BE2C (cell line): ENCODE measurements around the gene GPA33.

Source experiments
- DNase-seq: peaks from one replicate; pipeline ENCODE4 v3.0.0-alpha.2; 2020
- H3K27me3 ChIP-seq: fragments of 250-450 bp; sonication (Bioruptor Pico); 2 replicates; pipeline ENCODE4 v1.5.1; 2020; ENCODE audit warnings: mild to moderate bottlenecking
- H3K36me3 ChIP-seq: fragments of 250-450 bp; sonication (Bioruptor Pico); 2 replicates; pipeline ENCODE4 v1.5.1; 2020; ENCODE audit warnings: mild to moderate bottlenecking
- H3K4me1 ChIP-seq: fragments of 250-450 bp; sonication (Bioruptor Pico); 2 replicates; pipeline ENCODE4 v1.5.1; 2020
- H3K4me3 ChIP-seq: 2 replicates; pipeline ENCODE4 v1.5.1; 2011; ENCODE audit warnings: low read depth, low read length
- H3K9me3 ChIP-seq: fragments of 250-450 bp; sonication (Bioruptor Pico); 2 replicates; pipeline ENCODE4 v1.5.1; 2020
- CTCF ChIP-seq: IDR thresholded peaks from 2 replicates; pipeline ENCODE4 v1.5.1; 2012; ENCODE audit warnings: mild to moderate bottlenecking, low read depth, low read length

Gene GPA33

GRCh38 chr1:167114725-167115124 is 24.5 kb upstream of the GPA33 start:
- Histone ChIP-seq H3K27me3 (no peaks in the 10 kb centered on the region; the same call in none of the 2 replicates), H3K4me1 (no peaks in the 10 kb centered on the region), H3K9me3 (no peaks in the 10 kb centered on the region), H3K36me3 (no peaks in the 10 kb centered on the region), H3K4me3 (no peak overlapping the region)
- TF ChIP-seq CTCF = no peak
- DNase-seq = no peak

GRCh38 chr1:167111868-167112709 is 21.9 kb upstream of the GPA33 start:
- TF ChIP-seq CTCF = no peak
- H3K9me3 ChIP-seq = no peaks in the 10 kb centered on the region

GRCh38 chr1:167110586-167110985 is 20.4 kb upstream of the GPA33 start:
- H3K36me3 ChIP-seq = no peaks in the 10 kb centered on the region
- no peaks in the 10 kb centered on the region for H3K4me1 ChIP-seq
- no peak for DNase-seq
- H3K27me3 ChIP-seq = no peaks in the 10 kb centered on the region; the same call in none of the 2 replicates
- no peaks in the 10 kb centered on the region for H3K9me3 ChIP-seq
- TF ChIP-seq CTCF = no peak
- no peak overlapping the region for H3K4me3 ChIP-seq

More at GRCh38 chr1:167111868-167112709, 21.9 kb upstream of the GPA33 start:
- H3K36me3 ChIP-seq = no peaks in the 10 kb centered on the region
- no peak for DNase-seq
- no peaks in the 10 kb centered on the region for H3K4me1 ChIP-seq
- H3K4me3 ChIP-seq = no peak overlapping the region
- no peaks in the 10 kb centered on the region; the same call in none of the 2 replicates for H3K27me3 ChIP-seq

- peaks cover 6% of the 10 kb centered on the region for H3K27me3 ChIP-seq
- DNase-seq = no peak
- no peaks in the 10 kb centered on the region for H3K4me1 ChIP-seq
- no peak overlapping the region for H3K4me3 ChIP-seq
- no peaks in the 10 kb centered on the region for H3K36me3 ChIP-seq
- TF ChIP-seq CTCF = no peak
- H3K9me3 ChIP-seq = no peaks in the 10 kb centered on the region
Observed at GRCh38 chr1:167109125-167109524, 18.9 kb upstream of the GPA33 start.

- Histone ChIP-seq H3K36me3 (no peaks in the 10 kb centered on the region), H3K4me3 (no peak overlapping the region), H3K9me3 (no peaks in the 10 kb centered on the region), H3K27me3 (peaks cover 7% of the 10 kb centered on the region; the same call in 1 of the 2 replicates), H3K4me1 (no peaks in the 10 kb centered on the region)
- no peak for TF ChIP-seq CTCF
- DNase-seq = no peak
Observed at GRCh38 chr1:167107456-167107855, 17.3 kb upstream of the GPA33 start.

GRCh38 chr1:167106119-167106461 is 15.9 kb upstream of the GPA33 start:
- no peaks in the 10 kb centered on the region for H3K36me3 ChIP-seq
- H3K4me3 ChIP-seq = no peak overlapping the region
- H3K9me3 ChIP-seq = no peaks in the 10 kb centered on the region
- H3K4me1 ChIP-seq = no peaks in the 10 kb centered on the region
- DNase-seq = no peak
- TF ChIP-seq CTCF = no peak
- H3K27me3 ChIP-seq = peaks cover 7% of the 10 kb centered on the region; the same call in 1 of the 2 replicates
